Neuron (in vitro differentiated cells): Measurements from ENCODE around the gene MGAT3.
A peak's percentile ranks its signal among the peaks of the same experiment; 100 is the strongest.
"Not testable (repeated sequence)": the region's sequence is repeated elsewhere in the genome, so short reads cannot be mapped to it uniquely, and the experiment has no call there.

Experiments used
- H2AFZ ChIP-seq: one replicate; pipeline ENCODE4 v1.6.1; 2013; ENCODE audit warnings: low read depth, mild to moderate bottlenecking, inconsistent platforms, low read length, moderate library complexity
- H3K27me3 ChIP-seq: one replicate; pipeline ENCODE4 v1.6.1; 2013; ENCODE audit warnings: low read length; ENCODE audit not compliant: insufficient read depth
- H3K36me3 ChIP-seq: one replicate; pipeline ENCODE4 v1.6.1; 2013; ENCODE audit warnings: low read length; ENCODE audit not compliant: insufficient read depth
- H3K4me1 ChIP-seq: one replicate; pipeline ENCODE4 v1.6.1; 2013; ENCODE audit warnings: low read length; ENCODE audit not compliant: insufficient read depth
- H3K4me3 ChIP-seq: 2 replicates; pipeline ENCODE4 v1.5.1; 2013; ENCODE audit warnings: mild to moderate bottlenecking, low read length, moderate library complexity
- H3K9me3 ChIP-seq: one replicate; pipeline ENCODE4 v1.6.1; 2013; ENCODE audit warnings: low read length

The MGAT3 gene

GRCh38 chr22:39497429-39497828, 40.6 kb downstream of the MGAT3 start:
- Histone ChIP-seq H2AFZ (no peak overlapping the region), H3K36me3 (no peaks in the 10 kb centered on the region), H3K27me3 (no peaks in the 10 kb centered on the region), H3K4me1 (peaks cover 17% of the 10 kb centered on the region), H3K9me3 (no peaks in the 10 kb centered on the region), H3K4me3 (no peak overlapping the region)

- no peaks in the 10 kb centered on the region for H3K36me3 ChIP-seq
- H2AFZ ChIP-seq, result no peak overlapping the region
- H3K4me1 ChIP-seq, result peaks cover 23% of the 10 kb centered on the region
- H3K27me3 ChIP-seq, result no peaks in the 10 kb centered on the region
- H3K4me3 ChIP-seq, result no peak overlapping the region
- no peaks in the 10 kb centered on the region for H3K9me3 ChIP-seq
Observed at GRCh38 chr22:39498368-39498767, 41.6 kb downstream of the MGAT3 start.

DNA sequence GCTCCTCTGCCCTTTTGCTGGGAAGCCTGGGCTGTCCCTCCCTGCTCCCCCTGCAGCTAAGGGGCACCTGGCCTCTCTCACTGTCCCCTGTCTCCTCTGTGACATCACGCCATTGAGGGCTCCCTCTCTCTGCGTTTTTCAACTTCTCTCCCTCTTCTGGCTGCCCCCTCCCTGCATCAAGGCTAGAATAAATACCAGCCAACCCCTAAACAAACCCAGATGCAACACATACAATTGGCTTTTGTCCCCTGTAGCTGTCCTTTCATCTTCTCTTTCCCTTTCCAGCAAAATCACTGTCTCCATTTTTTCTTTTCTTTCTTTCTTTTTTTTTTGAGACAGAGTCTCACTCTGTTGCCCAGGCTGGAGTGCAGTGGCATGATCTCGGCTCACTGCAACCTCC, 42.0 kb downstream of the MGAT3 start:
- H3K4me3 ChIP-seq, result no peak overlapping the region
- H3K4me1 ChIP-seq, result peaks cover 28% of the 10 kb centered on the region
- H3K9me3 ChIP-seq, result no peaks in the 10 kb centered on the region
- no peaks in the 10 kb centered on the region for H3K27me3 ChIP-seq
- H2AFZ ChIP-seq, result no peak overlapping the region
- peaks cover under 1% of the 10 kb centered on the region for H3K36me3 ChIP-seq

- H3K9me3 ChIP-seq, result no peaks in the 10 kb centered on the region
- no peaks in the 10 kb centered on the region for H3K27me3 ChIP-seq
- H3K4me1 ChIP-seq, result peaks cover 29% of the 10 kb centered on the region
- no peak overlapping the region for H3K4me3 ChIP-seq
- peaks cover 12% of the 10 kb centered on the region for H3K36me3 ChIP-seq
- H2AFZ ChIP-seq, result no peak overlapping the region
Observed at GRCh38 chr22:39500101-39500500, 43.3 kb downstream of the MGAT3 start.

DNA sequence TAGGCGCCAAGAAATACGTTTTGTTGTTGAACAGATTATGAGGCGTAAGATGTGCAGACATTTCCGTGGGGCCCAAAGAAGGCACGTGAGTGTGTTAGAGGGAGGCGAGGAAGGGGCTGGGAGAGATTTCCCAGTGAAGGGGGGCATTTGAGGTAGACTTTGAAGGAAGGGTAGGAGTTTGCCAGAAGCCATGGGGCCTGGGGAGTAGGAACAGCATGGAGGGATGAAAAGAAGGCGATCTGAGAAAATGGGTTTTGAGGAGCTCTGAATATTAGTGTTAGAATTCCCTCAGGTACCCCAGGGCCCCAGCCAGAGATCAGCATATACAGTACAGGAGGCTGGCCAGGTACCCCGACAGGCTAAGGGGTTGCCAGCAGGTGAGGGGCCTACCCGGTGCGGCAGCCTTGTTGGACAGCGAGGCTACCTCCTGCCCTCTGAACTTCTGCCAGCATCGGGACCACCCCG, 44.9 kb downstream of the MGAT3 start:
- Histone ChIP-seq H3K4me1 (peaks cover 23% of the 10 kb centered on the region), H3K36me3 (peaks cover 26% of the 10 kb centered on the region), H3K4me3 (peak overlapping the region; percentile 95), H2AFZ (no peak overlapping the region), H3K27me3 (no peaks in the 10 kb centered on the region), H3K9me3 (no peaks in the 10 kb centered on the region)

DNA sequence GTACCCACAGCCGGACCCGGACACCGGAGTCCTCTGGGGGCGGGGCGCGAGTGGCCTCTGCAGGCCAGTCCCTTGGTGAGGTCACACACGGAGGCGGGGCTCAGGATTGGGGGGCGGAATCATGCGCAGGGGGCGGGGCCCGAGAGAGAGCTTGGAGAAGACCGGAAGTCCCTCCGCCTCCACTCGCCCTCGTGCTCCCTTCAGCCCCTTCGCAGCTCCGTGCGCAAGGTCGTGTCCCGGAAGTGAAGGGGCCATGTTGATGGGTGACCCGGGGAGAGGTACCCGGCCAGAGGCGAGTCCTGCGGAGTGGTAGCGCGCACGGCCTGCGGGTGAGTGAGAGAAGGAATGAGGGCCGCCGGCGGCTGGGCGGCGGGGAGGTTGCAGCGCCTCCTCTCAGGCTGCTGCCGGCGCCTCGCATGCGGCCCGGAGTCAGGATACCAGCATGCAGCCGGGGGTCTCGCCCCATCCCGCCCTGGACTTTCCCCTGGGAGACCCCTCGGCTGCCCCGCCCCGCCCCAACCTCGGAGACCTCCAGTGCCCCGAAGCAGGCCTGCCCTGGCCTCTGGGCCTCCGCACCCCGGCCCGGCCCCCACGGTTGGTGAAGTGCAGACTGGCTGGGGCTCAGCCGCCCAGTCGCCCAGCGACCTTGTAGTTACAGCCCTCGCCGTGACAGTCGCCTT, 45.4 kb downstream of the MGAT3 start, which contains the start of gene MIEF1:
TSS of gene MIEF1 (plus strand) at position 182 of the 680 bp plus-strand sequence. CDS start 9,005 bp downstream, outside the sequence.
- Histone ChIP-seq H3K9me3 (no peaks in the 10 kb centered on the region), H3K4me1 (peaks cover 23% of the 10 kb centered on the region), H3K27me3 (no peaks in the 10 kb centered on the region), H2AFZ (peak within 1 kb of the TSS; percentile 35), H3K4me3 (peak within 1 kb of the TSS; percentile 95), H3K36me3 (peaks cover 30% of the 10 kb centered on the region)

GRCh38 chr22:39502789-39503409, 46.1 kb downstream of the MGAT3 start:
- peaks cover 33% of the 10 kb centered on the region for H3K36me3 ChIP-seq
- H3K4me1 ChIP-seq, result peaks cover 23% of the 10 kb centered on the region
- no peaks in the 10 kb centered on the region for H3K27me3 ChIP-seq
- peak overlapping the region; percentile 95 for H3K4me3 ChIP-seq
- no peaks in the 10 kb centered on the region for H3K9me3 ChIP-seq
- no peak overlapping the region for H2AFZ ChIP-seq

- Histone ChIP-seq H3K27me3 (no peaks in the 10 kb centered on the region), H2AFZ (no peak overlapping the region), H3K4me1 (peaks cover 18% of the 10 kb centered on the region), H3K9me3 (no peaks in the 10 kb centered on the region), H3K36me3 (peaks cover 37% of the 10 kb centered on the region), H3K4me3 (peak overlapping the region; percentile 95)
Observed at GRCh38 chr22:39503630-39504029, 46.8 kb downstream of the MGAT3 start.

DNA sequence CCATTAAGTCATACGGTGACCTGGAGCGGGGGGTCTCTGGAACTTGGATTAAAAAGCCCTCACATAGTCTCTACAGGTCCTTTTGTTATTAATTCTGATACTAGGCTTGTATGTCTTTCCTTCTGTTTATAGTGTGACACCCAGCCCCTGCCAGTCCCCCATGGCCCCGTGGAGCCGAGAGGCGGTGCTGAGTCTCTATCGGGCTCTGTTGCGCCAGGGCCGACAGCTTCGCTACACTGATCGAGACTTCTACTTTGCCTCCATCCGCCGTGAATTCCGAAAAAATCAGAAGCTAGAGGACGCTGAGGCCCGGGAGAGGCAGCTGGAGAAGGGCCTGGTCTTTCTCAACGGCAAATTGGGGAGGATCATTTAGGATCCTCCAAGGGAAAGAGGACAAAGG, 47.3 kb downstream of the MGAT3 start:
- Histone ChIP-seq H2AFZ (no peak overlapping the region), H3K36me3 (peaks cover 40% of the 10 kb centered on the region), H3K27me3 (no peaks in the 10 kb centered on the region), H3K4me1 (peaks cover 15% of the 10 kb centered on the region), H3K9me3 (no peaks in the 10 kb centered on the region), H3K4me3 (no peak overlapping the region)

DNA sequence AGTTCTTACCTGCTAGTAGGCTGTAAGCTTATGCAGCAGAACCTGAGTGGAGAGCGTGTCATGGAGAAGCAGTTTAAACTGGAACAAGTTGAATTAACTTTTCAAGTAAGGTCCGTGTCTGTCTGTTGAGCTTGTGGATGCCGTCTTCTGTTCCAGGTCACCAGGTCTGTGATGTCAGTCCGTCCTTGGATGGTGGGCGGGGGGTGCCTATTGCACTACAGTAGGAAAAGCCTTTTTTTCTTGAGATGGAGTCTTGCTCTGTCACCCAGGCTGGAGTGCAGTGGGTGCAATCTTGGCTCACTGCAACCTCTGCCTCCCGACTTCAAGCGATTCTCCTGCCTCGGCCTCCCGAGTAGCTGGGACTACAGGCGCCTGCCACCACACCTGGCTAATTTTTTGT, 50.2 kb downstream of the MGAT3 start:
- H3K36me3 ChIP-seq, result peaks cover 66% of the 10 kb centered on the region
- not testable (repeated sequence) for H2AFZ ChIP-seq, H3K9me3 ChIP-seq, H3K4me3 ChIP-seq, H3K27me3 ChIP-seq
- H3K4me1 ChIP-seq, result peaks cover 11% of the 10 kb centered on the region

DNA sequence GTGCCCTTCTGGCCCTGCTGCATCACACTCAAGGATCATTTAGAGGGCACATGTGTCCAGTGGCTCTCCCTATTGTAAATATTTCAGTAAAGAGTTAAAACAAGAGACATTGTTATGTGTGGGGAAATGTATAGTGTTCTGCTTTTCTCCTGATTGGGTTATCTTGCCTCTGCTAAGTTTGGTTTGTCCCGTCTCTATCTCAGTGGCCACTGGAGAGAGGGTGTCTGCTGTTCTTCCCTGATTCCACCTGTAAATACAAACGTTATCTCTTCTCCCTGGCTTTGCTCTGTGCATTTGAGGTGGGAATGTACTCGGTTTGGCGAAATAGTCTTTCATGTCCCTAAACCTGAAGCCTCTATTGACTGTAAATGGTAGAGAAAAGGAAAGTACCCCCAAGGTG, 51.6 kb downstream of the MGAT3 start:
- no peak overlapping the region for H2AFZ ChIP-seq
- H3K27me3 ChIP-seq, result no peaks in the 10 kb centered on the region
- H3K4me3 ChIP-seq, result no peak overlapping the region
- H3K9me3 ChIP-seq, result no peaks in the 10 kb centered on the region
- peaks cover 5% of the 10 kb centered on the region for H3K4me1 ChIP-seq
- peaks cover 73% of the 10 kb centered on the region for H3K36me3 ChIP-seq

DNA sequence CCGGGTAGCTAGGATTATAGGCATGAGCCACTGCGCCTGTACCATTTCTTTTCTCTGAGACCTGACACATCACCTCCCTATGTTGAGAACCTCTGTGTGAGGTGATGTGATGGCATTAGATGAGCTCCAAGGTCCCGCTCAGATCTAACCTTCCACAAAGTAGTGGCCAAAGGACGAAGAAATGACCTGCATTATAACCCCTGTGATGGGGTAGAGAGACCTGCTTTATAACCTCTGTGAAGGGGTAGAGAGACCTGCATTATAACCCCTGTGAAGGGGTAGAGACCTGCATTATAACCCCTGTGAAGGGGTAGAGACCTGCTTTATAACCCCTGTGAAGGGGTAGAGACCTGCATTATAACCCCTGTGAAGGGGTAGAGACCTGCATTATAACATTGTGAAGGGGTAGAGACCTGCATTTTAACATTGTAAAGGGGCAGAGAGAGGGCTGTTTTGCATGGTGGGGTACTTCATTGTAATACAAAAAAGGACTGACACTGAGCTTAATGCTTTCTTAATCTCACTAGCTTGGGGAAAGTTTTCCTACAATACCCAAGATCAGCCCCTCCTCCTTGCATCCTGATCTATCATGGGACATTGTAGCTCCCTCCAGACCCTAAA, 53.8 kb downstream of the MGAT3 start:
- Histone ChIP-seq H3K4me1 (no peaks in the 10 kb centered on the region), H2AFZ (no peak overlapping the region), H3K36me3 (peaks cover 78% of the 10 kb centered on the region), H3K27me3 (no peaks in the 10 kb centered on the region), H3K9me3 (no peaks in the 10 kb centered on the region), H3K4me3 (no peak overlapping the region)

DNA sequence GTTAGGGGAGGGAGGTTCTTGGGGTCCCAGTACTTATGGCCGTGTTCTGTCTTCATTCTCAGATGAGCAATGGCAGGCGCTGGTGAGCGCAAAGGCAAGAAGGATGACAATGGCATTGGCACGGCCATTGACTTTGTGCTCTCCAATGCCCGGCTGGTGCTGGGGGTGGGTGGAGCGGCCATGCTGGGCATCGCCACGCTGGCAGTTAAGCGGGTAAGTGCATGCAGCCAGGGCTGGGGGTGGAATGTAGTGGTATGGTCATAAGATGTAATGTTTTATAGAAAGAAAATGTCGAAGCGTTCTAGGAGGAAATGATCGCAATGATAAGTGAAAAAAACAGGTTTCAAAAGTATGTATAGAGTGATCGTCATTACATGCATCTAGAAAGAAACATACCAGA, 54.4 kb downstream of the MGAT3 start:
- Histone ChIP-seq H3K9me3 (no peaks in the 10 kb centered on the region), H3K4me3 (no peak overlapping the region), H2AFZ (no peak overlapping the region), H3K27me3 (no peaks in the 10 kb centered on the region), H3K36me3 (peaks cover 77% of the 10 kb centered on the region), H3K4me1 (no peaks in the 10 kb centered on the region)
